Measurements from ENCODE around the gene CNTNAP1.

DNA sequence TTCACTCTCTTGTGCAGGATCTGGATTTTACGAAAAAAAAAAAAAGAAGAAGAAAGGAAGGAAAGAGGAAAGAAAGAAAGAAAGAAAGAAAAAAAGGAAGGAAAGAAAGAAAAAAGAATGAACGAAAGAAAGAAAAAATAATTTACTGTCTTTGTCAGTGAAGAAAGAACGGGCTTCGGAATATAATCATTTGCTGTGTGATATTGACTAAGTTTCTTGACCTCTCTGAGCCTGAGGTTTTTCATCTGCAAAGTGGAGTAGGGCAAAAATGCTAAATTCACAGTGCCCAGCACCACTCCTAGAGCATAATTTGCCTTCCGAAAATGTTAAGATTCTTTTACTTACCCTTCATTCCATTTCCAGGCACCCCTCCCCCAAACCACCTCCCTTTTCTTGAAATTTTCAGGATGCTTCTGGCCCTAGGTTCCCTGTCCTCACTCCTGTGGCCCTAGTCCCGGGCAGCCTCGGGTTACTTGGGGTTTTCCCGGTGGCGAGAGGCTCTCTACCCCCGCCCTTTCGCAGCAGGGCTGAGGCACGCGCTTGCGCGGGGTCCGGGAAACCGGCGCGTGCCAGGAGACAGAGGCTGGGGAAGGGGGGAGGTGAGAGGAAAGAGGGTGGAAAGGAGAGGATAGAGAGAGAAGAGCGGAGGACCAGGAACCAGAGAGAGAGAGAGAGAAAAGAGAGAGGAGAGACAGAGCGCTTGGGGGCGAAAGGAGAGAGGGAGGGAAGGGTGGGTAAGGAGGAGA, at the start of gene CNTNAP1:
- TF ChIP-seq, protein P1, sequence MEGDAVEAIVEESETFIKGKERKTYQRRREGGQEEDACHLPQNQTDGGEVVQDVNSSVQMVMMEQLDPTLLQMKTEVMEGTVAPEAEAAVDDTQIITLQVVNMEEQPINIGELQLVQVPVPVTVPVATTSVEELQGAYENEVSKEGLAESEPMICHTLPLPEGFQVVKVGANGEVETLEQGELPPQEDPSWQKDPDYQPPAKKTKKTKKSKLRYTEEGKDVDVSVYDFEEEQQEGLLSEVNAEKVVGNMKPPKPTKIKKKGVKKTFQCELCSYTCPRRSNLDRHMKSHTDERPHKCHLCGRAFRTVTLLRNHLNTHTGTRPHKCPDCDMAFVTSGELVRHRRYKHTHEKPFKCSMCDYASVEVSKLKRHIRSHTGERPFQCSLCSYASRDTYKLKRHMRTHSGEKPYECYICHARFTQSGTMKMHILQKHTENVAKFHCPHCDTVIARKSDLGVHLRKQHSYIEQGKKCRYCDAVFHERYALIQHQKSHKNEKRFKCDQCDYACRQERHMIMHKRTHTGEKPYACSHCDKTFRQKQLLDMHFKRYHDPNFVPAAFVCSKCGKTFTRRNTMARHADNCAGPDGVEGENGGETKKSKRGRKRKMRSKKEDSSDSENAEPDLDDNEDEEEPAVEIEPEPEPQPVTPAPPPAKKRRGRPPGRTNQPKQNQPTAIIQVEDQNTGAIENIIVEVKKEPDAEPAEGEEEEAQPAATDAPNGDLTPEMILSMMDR (IDR thresholded peaks at IDR 0.05; ENCODE audit: low read length): no peak
- no peak for TF ChIP-seq EZH2 (IDR thresholded peaks at IDR 0.05; ENCODE audit: borderline replicate concordance, low read length)
